Ovary (tissue), 9 donors: ENCODE data around the gene ARNT2. TPM values are rescaled to one million over a fixed set of nuclear protein-coding genes. Genes with fewer than 3 reads are reported as not detected.

ENCODE experiments used
- DNase-seq, 5 donors: peaks; one replicate each; pipeline ENCODE4 v3.0.0-alpha.2; 2019 to 2020
- H3K27ac ChIP-seq, 2 donors: fragments of 200-600 bp; one replicate each; pipeline versions ENCODE4 v1.5.1 to v1.8.0; 2019 to 2022
- H3K27me3 ChIP-seq: fragments of 200-600 bp; one replicate; pipeline ENCODE4 v1.8.0; 2022
- H3K36me3 ChIP-seq: fragments of 200-600 bp; sonication (generic); one replicate; pipeline ENCODE4 v1.5.1; 2019
- H3K4me1 ChIP-seq: one replicate; pipeline ENCODE4 v1.8.1; 2013; ENCODE audit warnings: mild to moderate bottlenecking, moderate library complexity; ENCODE audit not compliant: insufficient read depth
- H3K4me3 ChIP-seq: fragments of 200-600 bp; sonication (generic); one replicate; pipeline ENCODE4 v1.5.1; 2017
- H3K9me3 ChIP-seq, 2 donors: fragments of 200-600 bp in 1 of 2; sonication (generic) in 1 of 2; one replicate each; pipeline versions ENCODE4 v1.5.1 to v1.8.1; 2013 to 2019; ENCODE audit warnings: mild to moderate bottlenecking in 1 of 2, moderate library complexity in 1 of 2
- EP300 ChIP-seq: sonication (generic); formaldehyde crosslinking; IDR thresholded peaks from one replicate; pipeline ENCODE4 v1.6.1; 2017; ENCODE audit warnings: antibody characterized with exemption
- POLR2A ChIP-seq: fragments of 450-650 bp; IDR thresholded peaks from one replicate; pipeline ENCODE4 v1.6.1; 2017; ENCODE audit warnings: antibody characterized with exemption, mild to moderate bottlenecking, moderate library complexity
- WGBS, 3 donors: extraction: QIAGEN DNeasy Blood & Tissue Kit in 1 of 3; methylation state at CpG; one replicate each; pipeline versions ENCODE4 v1.1.5 to v1.1.7; 2013 to 2017; 5-methylcytosine and 5-hydroxymethylcytosine counted together
- intact Hi-C, 4 donors: fragments of 100-400 bp; cut with DNase I; formaldehyde crosslinking; loops; one replicate each; pipeline versions ENCODE4 v1.11.0 to v1.15.1; 2022 to 2023
- polyA plus RNA-seq, 2 donors: library from polyadenylated mRNA; stranded (reverse); fragments of 200-250 nt in 1 of 2; fragments of 350-450 nt in 1 of 2; fragmentation: Illumina TruSeq in 1 of 2; extraction: RNeasy Lipid Tissue Mini Kit (QIAGEN cat#74804) in 1 of 2; gene quantifications; one replicate each; pipeline ENCODE4 v1.2.3, GENCODE V29; 2013 to 2014
- total RNA-seq, 7 donors: library from RNA; depleted of rRNA in 2 of 7; stranded (reverse); fragments of >200 nt in 2 of 7; fragmentation: NEBNext Ultra II Directional in 3 of 7; extraction: Animal tissue kit (Norgen Biotek cat#: 25700) in 3 of 7; gene quantifications; one replicate each; pipeline versions ENCODE4 v1.1.0 to v1.2.4, GENCODE V29; 2016 to 2023
- TF ChIP-seq, protein P1 (sequence below), 3 donors: fragments of 450-650 bp in 2 of 3; fragments of 200-600 bp in 1 of 3; IDR thresholded peaks; one replicate each; pipeline versions ENCODE4 v1.5.1 to v1.8.0; 2016 to 2022; ENCODE audit warnings: antibody characterized with exemption in 3 of 3, mild to moderate bottlenecking in 1 of 3
- donor health status: DM: no; HTN: no; CAD: no; lungs with moderate emphysema.
- donor health status: DM: no; HTN: no; CAD: no.
- donor health status: Bipolar disorder and iron deficiency.
- donor health status: DM: yes; HTN: yes; CAD: no.
- donor health status: DM: no; HTN: no; CAD: no.
- donor health status: DM: yes; HTN: yes; CAD: no.

The ARNT2 gene
- total and polyA plus RNA-seq, 9 donors, result 11.0 to 20.5 (median 16.2) TPM

DNA sequence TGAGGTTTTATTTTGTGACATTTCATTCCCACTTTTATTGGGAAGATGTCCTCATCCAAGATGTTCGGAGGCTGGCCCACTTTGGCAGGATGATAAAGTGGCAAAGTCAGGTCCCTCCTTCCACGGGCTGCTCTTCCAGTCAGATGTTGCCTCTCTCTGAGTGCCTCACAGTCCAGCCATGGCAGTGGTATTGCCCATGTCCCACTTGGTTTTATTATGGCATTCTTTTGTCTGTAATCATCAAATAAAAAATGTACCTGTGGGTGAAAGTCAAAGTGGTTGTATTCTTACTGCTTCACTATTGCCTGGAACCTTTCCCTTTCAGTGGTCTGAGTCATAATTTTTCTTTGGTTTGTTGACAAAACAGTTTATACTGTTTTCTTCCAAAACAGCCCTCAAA, 20.2 kb downstream of the ARNT2 start:
- intact Hi-C loops, result no loop called here
- Histone ChIP-seq H3K36me3 (no peaks in the 10 kb centered on the region), H3K27me3 (no peaks in the 10 kb centered on the region), H3K4me3 (no peak overlapping the region), H3K9me3 (no peaks in the 10 kb centered on the region), H3K4me1 (no peaks in the 10 kb centered on the region), H3K27ac (no peak overlapping the region)
- TF ChIP-seq, protein P1, sequence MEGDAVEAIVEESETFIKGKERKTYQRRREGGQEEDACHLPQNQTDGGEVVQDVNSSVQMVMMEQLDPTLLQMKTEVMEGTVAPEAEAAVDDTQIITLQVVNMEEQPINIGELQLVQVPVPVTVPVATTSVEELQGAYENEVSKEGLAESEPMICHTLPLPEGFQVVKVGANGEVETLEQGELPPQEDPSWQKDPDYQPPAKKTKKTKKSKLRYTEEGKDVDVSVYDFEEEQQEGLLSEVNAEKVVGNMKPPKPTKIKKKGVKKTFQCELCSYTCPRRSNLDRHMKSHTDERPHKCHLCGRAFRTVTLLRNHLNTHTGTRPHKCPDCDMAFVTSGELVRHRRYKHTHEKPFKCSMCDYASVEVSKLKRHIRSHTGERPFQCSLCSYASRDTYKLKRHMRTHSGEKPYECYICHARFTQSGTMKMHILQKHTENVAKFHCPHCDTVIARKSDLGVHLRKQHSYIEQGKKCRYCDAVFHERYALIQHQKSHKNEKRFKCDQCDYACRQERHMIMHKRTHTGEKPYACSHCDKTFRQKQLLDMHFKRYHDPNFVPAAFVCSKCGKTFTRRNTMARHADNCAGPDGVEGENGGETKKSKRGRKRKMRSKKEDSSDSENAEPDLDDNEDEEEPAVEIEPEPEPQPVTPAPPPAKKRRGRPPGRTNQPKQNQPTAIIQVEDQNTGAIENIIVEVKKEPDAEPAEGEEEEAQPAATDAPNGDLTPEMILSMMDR (IDR thresholded peaks at IDR 0.05), result no peak
- TF ChIP-seq EP300, result no peak
- TF ChIP-seq POLR2A, result no peak
- WGBS, 3 donors, result 80 to 90% (median 82%) methylated on average over 2 of the region's 2 CpGs
- no peak for DNase-seq

DNA sequence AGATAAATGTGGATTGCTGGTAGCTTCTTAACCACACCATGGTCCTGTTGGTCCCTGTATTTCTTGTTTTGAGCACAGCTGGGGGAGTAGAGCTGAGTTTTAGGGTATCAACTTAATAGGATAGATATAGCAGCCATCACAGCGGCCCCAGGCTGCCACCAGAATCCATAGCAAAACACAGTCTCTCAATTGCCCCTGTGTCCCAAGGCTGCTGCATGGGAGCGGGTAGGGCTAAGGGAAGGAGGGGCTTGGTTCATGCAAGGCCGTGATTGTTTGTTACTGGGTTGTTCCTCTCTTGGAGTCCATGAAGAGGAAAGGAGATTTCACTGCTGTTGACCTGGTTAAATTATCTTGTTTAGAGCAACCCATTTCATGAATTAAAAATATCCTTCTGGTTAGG, 22.1 kb downstream of the ARNT2 start:
- Histone ChIP-seq H3K36me3 (no peaks in the 10 kb centered on the region), H3K27me3 (no peaks in the 10 kb centered on the region), H3K4me1 (no peaks in the 10 kb centered on the region), H3K4me3 (no peak overlapping the region), H3K9me3 (no peaks in the 10 kb centered on the region), H3K27ac (no peak overlapping the region)
- TF ChIP-seq POLR2A (no peak), EP300 (no peak)
- TF ChIP-seq, protein P1 (IDR thresholded peaks at IDR 0.05), result no peak
- intact Hi-C loops, result no loop called here
- WGBS, 3 donors, result 92 to 95% (median 94%) methylated on average over 3 of the region's 3 CpGs
- no peak for DNase-seq

DNA sequence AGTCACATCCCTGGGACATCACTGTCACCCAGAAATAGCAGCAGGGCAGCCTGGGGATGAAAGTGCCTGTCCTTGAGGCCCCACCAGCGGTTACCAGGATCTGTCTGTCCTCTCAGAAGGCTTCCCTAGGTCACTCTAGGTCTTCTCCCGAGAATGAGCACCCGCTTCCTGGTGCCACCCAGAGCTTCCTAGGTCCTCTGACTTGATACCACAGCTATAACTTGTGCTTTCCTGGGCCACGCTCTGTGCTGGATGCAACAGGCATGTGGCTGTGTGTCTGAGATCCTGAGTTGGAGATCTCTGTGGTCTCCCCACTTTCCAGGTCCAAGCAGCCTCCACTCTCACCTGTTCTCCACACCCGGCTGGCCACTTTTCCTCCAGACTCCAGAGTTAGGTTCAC, 25.8 kb downstream of the ARNT2 start:
- H3K27ac ChIP-seq, result no peak overlapping the region
- H3K36me3 ChIP-seq, result no peaks in the 10 kb centered on the region
- H3K4me3 ChIP-seq, result no peak overlapping the region
- H3K27me3 ChIP-seq, result no peaks in the 10 kb centered on the region
- WGBS, 3 donors, result 96 to 98% (median 98%) methylated on average over 5 of the region's 5 CpGs
- DNase-seq, result no peak
- no peak for TF ChIP-seq EP300
- no peak for TF ChIP-seq POLR2A
- TF ChIP-seq, protein P1 (IDR thresholded peaks at IDR 0.05), result no peak
- intact Hi-C loops, result no loop called here
- H3K4me1 ChIP-seq, result peaks cover 2% of the 10 kb centered on the region
- no peaks in the 10 kb centered on the region for H3K9me3 ChIP-seq

DNA sequence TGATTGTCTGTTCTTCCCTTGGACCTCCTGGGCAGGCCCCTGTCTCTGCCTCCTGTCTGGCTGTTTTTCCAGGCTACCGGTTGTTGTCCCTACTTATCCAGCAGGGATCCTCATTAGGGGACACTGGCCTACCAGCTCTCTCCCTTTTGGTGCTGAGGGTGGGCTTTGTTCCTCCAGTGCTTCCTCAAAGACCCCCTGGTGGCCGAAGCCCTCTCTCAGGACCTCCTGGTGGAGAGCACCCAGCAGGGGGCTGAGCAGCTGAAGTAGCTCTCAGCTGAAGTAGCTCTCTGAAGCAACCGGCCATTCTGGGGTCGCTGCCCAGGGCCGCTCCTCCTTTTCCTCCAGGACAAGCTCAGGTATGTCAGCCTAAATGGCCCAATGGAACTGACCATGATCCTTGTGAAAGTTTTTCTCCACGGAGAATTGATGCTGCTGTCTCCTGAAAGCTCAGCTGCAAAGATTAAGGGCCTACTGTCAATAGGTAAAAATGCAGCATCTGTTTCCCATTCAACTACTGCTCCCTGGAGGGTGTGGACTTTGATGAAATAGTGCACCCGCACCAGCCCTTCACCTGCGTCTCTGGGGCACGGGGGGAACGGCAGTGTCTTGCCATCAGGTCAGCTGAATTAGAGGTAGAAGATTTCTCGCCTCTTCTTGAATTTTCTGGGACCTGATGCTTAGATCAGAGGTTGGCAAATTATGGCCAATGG, 27.6 kb downstream of the ARNT2 start:
- Histone ChIP-seq H3K4me1 (peaks cover 11% of the 10 kb centered on the region), H3K27ac (no peak overlapping the region), H3K27me3 (no peaks in the 10 kb centered on the region), H3K4me3 (no peak overlapping the region), H3K36me3 (no peaks in the 10 kb centered on the region), H3K9me3 (no peaks in the 10 kb centered on the region)
- intact Hi-C loops, result no loop called here
- WGBS, 3 donors, result 78 to 84% (median 78%) methylated on average over 11 of the region's 11 CpGs
- TF ChIP-seq, protein P1 (IDR thresholded peaks at IDR 0.05), result no peak
- DNase-seq, result no peak
